ENCODE measurements around the gene EPHB2.

EPHB2 gene

GRCh38 chr1:22835636-22836319, 125.1 kb downstream of the EPHB2 start:
- TF ChIP-seq SIN3A (IDR thresholded peaks at IDR 0.05; ENCODE audit: borderline replicate concordance, insufficient read depth, low read length) (no peak), TAF1 (IDR thresholded peaks at IDR 0.05; ENCODE audit: borderline replicate concordance, insufficient read depth, low read length) (no peak), POLR2AphosphoS5 (IDR thresholded peaks at IDR 0.05; ENCODE audit: low read depth, low read length) (no peak), REST (IDR thresholded peaks at IDR 0.05; ENCODE audit: insufficient read depth in 1 of 2, low read depth in 2 of 2, low read length in 2 of 2) (no peak), FOXP2 (optimal IDR thresholded peaks at IDR 0.05; ENCODE audit: borderline replicate concordance, extremely low read depth, extremely low read length, insufficient read depth) (no peak)

- TF ChIP-seq POLR2AphosphoS5 (IDR thresholded peaks at IDR 0.05; ENCODE audit: low read depth, low read length) (no peak), TAF1 (IDR thresholded peaks at IDR 0.05; ENCODE audit: borderline replicate concordance, insufficient read depth, low read length) (no peak), REST (IDR thresholded peaks at IDR 0.05; ENCODE audit: insufficient read depth in 1 of 2, low read depth in 2 of 2, low read length in 2 of 2) (no peak)
These were observed 126.2 kb downstream of the EPHB2 start for GRCh38 chr1:22836850-22837249.

- TF ChIP-seq FOXP2 (optimal IDR thresholded peaks at IDR 0.05; ENCODE audit: borderline replicate concordance, extremely low read depth, extremely low read length, insufficient read depth): no peak
- no peak for TF ChIP-seq POLR2AphosphoS5 (IDR thresholded peaks at IDR 0.05; ENCODE audit: low read depth, low read length)
- no peak for TF ChIP-seq SIN3A (IDR thresholded peaks at IDR 0.05; ENCODE audit: borderline replicate concordance, insufficient read depth, low read length)
- no peak for TF ChIP-seq REST (IDR thresholded peaks at IDR 0.05; ENCODE audit: insufficient read depth in 1 of 2, low read depth in 2 of 2, low read length in 2 of 2)
- no peak for TF ChIP-seq TAF1 (IDR thresholded peaks at IDR 0.05; ENCODE audit: borderline replicate concordance, insufficient read depth, low read length)
These were observed 126.7 kb downstream of the EPHB2 start for GRCh38 chr1:22837332-22837731.

GRCh38 chr1:22838965-22839364, 128.3 kb downstream of the EPHB2 start:
- TF ChIP-seq FOXP2 (optimal IDR thresholded peaks at IDR 0.05; ENCODE audit: borderline replicate concordance, extremely low read depth, extremely low read length, insufficient read depth): no peak
- TF ChIP-seq REST (IDR thresholded peaks at IDR 0.05; ENCODE audit: insufficient read depth in 1 of 2, low read depth in 2 of 2, low read length in 2 of 2): no peak
- TF ChIP-seq SIN3A (IDR thresholded peaks at IDR 0.05; ENCODE audit: borderline replicate concordance, insufficient read depth, low read length): no peak
- TF ChIP-seq TAF1 (IDR thresholded peaks at IDR 0.05; ENCODE audit: borderline replicate concordance, insufficient read depth, low read length): no peak
- TF ChIP-seq POLR2AphosphoS5 (IDR thresholded peaks at IDR 0.05; ENCODE audit: low read depth, low read length): no peak

GRCh38 chr1:22839806-22840205, 129.2 kb downstream of the EPHB2 start:
- TF ChIP-seq FOXP2 (optimal IDR thresholded peaks at IDR 0.05; ENCODE audit: borderline replicate concordance, extremely low read depth, extremely low read length, insufficient read depth) (no peak), REST (IDR thresholded peaks at IDR 0.05; ENCODE audit: insufficient read depth in 1 of 2, low read depth in 2 of 2, low read length in 2 of 2) (no peak), SIN3A (IDR thresholded peaks at IDR 0.05; ENCODE audit: borderline replicate concordance, insufficient read depth, low read length) (no peak), TAF1 (IDR thresholded peaks at IDR 0.05; ENCODE audit: borderline replicate concordance, insufficient read depth, low read length) (no peak), POLR2AphosphoS5 (IDR thresholded peaks at IDR 0.05; ENCODE audit: low read depth, low read length) (no peak)

Measured in PFSK-1 (cell line).